GM18508 (cell line): ENCODE measurements around the gene MAGOH.
"Not testable (repeated sequence)": the region's sequence is repeated elsewhere in the genome, so short reads cannot be mapped to it uniquely, and the experiment has no call there.

Experiments
- ATAC-seq: cut with Tn5 transposase; IDR thresholded peaks from one replicate; pipeline ENCODE4 v1.9.1; 2021; ENCODE audit warnings: moderate number of reproducible peaks; ENCODE audit not compliant: insufficient read depth, unreplicated experiment

Gene MAGOH

GRCh38 chr1:53195246-53196016 lies 42.9 kb downstream of the MAGOH start:
- ATAC-seq: no peak

- ATAC-seq: no peak
These were observed 48.1 kb downstream of the MAGOH start for GRCh38 chr1:53190210-53190611.

- no peak for ATAC-seq
These were observed 49.3 kb downstream of the MAGOH start for GRCh38 chr1:53189061-53189460.

GRCh38 chr1:53188099-53188498 lies 50.2 kb downstream of the MAGOH start:
- no peak for ATAC-seq

- no peak for ATAC-seq
These were observed 50.9 kb downstream of the MAGOH start for GRCh38 chr1:53187401-53187800.

GRCh38 chr1:53186533-53186932 lies 51.8 kb downstream of the MAGOH start:
- ATAC-seq: no peak

GRCh38 chr1:53185955-53186297 lies 52.4 kb downstream of the MAGOH start:
- ATAC-seq: not testable (repeated sequence)

- ATAC-seq: no peak
These were observed 55.0 kb downstream of the MAGOH start for GRCh38 chr1:53183095-53183990.

- ATAC-seq: no peak
These were observed 55.6 kb downstream of the MAGOH start for GRCh38 chr1:53182716-53183094.

- no peak for ATAC-seq
These were observed 56.2 kb downstream of the MAGOH start for GRCh38 chr1:53182111-53182593.

- no peak for ATAC-seq
These were observed 57.4 kb downstream of the MAGOH start for GRCh38 chr1:53180951-53181350.

- no peak for ATAC-seq
These were observed 58.1 kb downstream of the MAGOH start for GRCh38 chr1:53180226-53180625.
